HEK293 (cell line): ENCODE measurements around the gene KIF20A.

Experiments used
- CTCF ChIA-PET: fragments of 350-600 bp; formaldehyde crosslinking; extraction: SDS; loops from one replicate; lab custom pipeline; 2021; ENCODE audit warnings: antibody characterized with exemption; lab: Yijun Ruan, JAX
- POLR2A ChIA-PET: fragments of 300-600 bp; formaldehyde crosslinking; extraction: SDS; loops from one replicate; lab custom pipeline; 2020; ENCODE audit warnings: antibody characterized with exemption, inconsistent platforms; lab: Yijun Ruan, JAX
- H3K27ac ChIP-seq: fragments of 200-500 bp; sonication (Bioruptor generic); 2 replicates; pipeline ENCODE4 v1.5.1; 2014; ENCODE audit warnings: low read depth, low read length, control low read depth, inconsistent platforms; ENCODE audit errors: extremely low read depth
- H3K36me3 ChIP-seq, 2 experiments: fragments of 200-500 bp in 1 of 2; sonication (Bioruptor generic) in 1 of 2; 1 replicate in 1 of 2; 2 replicates in 1 of 2; pipeline ENCODE4 v1.5.1; 2014 to 2017; ENCODE audit warnings: inconsistent platforms in 2 of 2, low read length in 2 of 2; ENCODE audit not compliant: control insufficient read depth in 2 of 2, insufficient read depth in 1 of 2
- H3K4me1 ChIP-seq: fragments of 200-500 bp; sonication (Bioruptor generic); 2 replicates; pipeline ENCODE4 v1.5.1; 2014; ENCODE audit warnings: mild to moderate bottlenecking, low read length, inconsistent platforms; ENCODE audit not compliant: control insufficient read depth, insufficient read depth
- H3K4me3 ChIP-seq: 2 replicates; pipeline ENCODE4 v1.5.1; 2011; ENCODE audit warnings: low read depth, mild to moderate bottlenecking, control low read depth, low read length, moderate library complexity
- H3K9me3 ChIP-seq: fragments of 200-500 bp; sonication (Bioruptor generic); 2 replicates; pipeline ENCODE4 v1.5.1; 2014; ENCODE audit warnings: low read depth, low read length, inconsistent platforms; ENCODE audit not compliant: control insufficient read depth, insufficient read depth
- GFI1B ChIP-seq: fragments of 450-650 bp; formaldehyde crosslinking; IDR thresholded peaks from 2 replicates; pipeline ENCODE4 v1.5.1; 2016; ENCODE audit warnings: missing biosample characterization, missing genetic modification characterization
- GLI2 ChIP-seq: fragments of 450-650 bp; formaldehyde crosslinking; IDR thresholded peaks from 2 replicates; pipeline ENCODE4; 2017; ENCODE audit warnings: missing biosample characterization, missing genetic modification characterization, low read depth, borderline replicate concordance
- MEIS1 ChIP-seq: sonication (generic); formaldehyde crosslinking; IDR thresholded peaks from 2 replicates; pipeline ENCODE4 v1.8.1; 2022; ENCODE audit warnings: missing genetic modification reagents, mild to moderate bottlenecking, borderline replicate concordance
- MYNN ChIP-seq: fragments of 450-650 bp; formaldehyde crosslinking; IDR thresholded peaks from 2 replicates; pipeline ENCODE4 v1.5.1; 2016; ENCODE audit warnings: missing biosample characterization, missing genetic modification characterization, borderline replicate concordance
- REPIN1 ChIP-seq: fragments of 450-650 bp; formaldehyde crosslinking; IDR thresholded peaks from 2 replicates; pipeline ENCODE4 v1.5.1; 2017; ENCODE audit warnings: missing biosample characterization, missing genetic modification characterization, low read depth
- SCRT1 ChIP-seq: fragments of 450-650 bp; formaldehyde crosslinking; IDR thresholded peaks from 2 replicates; pipeline ENCODE4 v1.5.1; 2016; ENCODE audit warnings: missing biosample characterization, missing genetic modification characterization, borderline replicate concordance
- SP2 ChIP-seq: fragments of 450-650 bp; formaldehyde crosslinking; IDR thresholded peaks from 2 replicates; pipeline ENCODE4 v1.5.1; 2016; ENCODE audit warnings: missing biosample characterization, missing genetic modification characterization
- SP7 ChIP-seq: fragments of 450-650 bp; formaldehyde crosslinking; IDR thresholded peaks from 2 replicates; pipeline ENCODE4 v1.5.1; 2016; ENCODE audit warnings: missing biosample characterization, missing genetic modification characterization
- YY1 ChIP-seq: fragments of 450-650 bp; formaldehyde crosslinking; IDR thresholded peaks from 2 replicates; pipeline ENCODE4 v1.5.1; 2018; ENCODE audit warnings: missing biosample characterization, missing genetic modification characterization
- ZBTB21 ChIP-seq: fragments of 450-650 bp; formaldehyde crosslinking; IDR thresholded peaks from 2 replicates; pipeline ENCODE4 v1.5.1; 2017; ENCODE audit warnings: missing biosample characterization, missing genetic modification characterization
- ZBTB8A ChIP-seq: fragments of 450-650 bp; formaldehyde crosslinking; IDR thresholded peaks from 2 replicates; pipeline ENCODE4 v1.5.1; 2016; ENCODE audit warnings: missing biosample characterization, missing genetic modification characterization
- ZFP69B ChIP-seq: fragments of 450-650 bp; formaldehyde crosslinking; IDR thresholded peaks from 2 replicates; pipeline ENCODE4 v1.5.1; 2016; ENCODE audit warnings: missing biosample characterization, missing genetic modification characterization
- ZNF146 ChIP-seq: fragments of 450-650 bp; formaldehyde crosslinking; IDR thresholded peaks from 2 replicates; pipeline ENCODE4 v1.5.1; 2016; ENCODE audit warnings: missing biosample characterization, missing genetic modification characterization
- ZNF175 ChIP-seq: fragments of 450-650 bp; formaldehyde crosslinking; IDR thresholded peaks from 2 replicates; pipeline ENCODE4 v1.5.1; 2016; ENCODE audit warnings: missing biosample characterization, missing genetic modification characterization
- ZNF324 ChIP-seq: fragments of 450-650 bp; formaldehyde crosslinking; IDR thresholded peaks from 2 replicates; pipeline ENCODE4 v1.5.1; 2016; ENCODE audit warnings: missing biosample characterization, missing genetic modification characterization
- ZNF549 ChIP-seq: fragments of 450-650 bp; IDR thresholded peaks from 2 replicates; pipeline ENCODE4 v1.5.1; 2018; ENCODE audit warnings: missing biosample characterization, missing genetic modification characterization, mild to moderate bottlenecking, inconsistent platforms, moderate library complexity
- ZNF585B ChIP-seq: fragments of 450-650 bp; formaldehyde crosslinking; IDR thresholded peaks from 2 replicates; pipeline ENCODE4 v1.5.1; 2016; ENCODE audit warnings: missing biosample characterization, missing genetic modification characterization
- ZNF596 ChIP-seq: fragments of 450-650 bp; IDR thresholded peaks from 2 replicates; pipeline ENCODE4 v1.5.0; 2018; ENCODE audit warnings: missing biosample characterization, mild to moderate bottlenecking, missing genetic modification characterization, moderate library complexity
- ZNF624 ChIP-seq: fragments of 450-650 bp; formaldehyde crosslinking; IDR thresholded peaks from 2 replicates; pipeline ENCODE4 v1.5.1; 2017; ENCODE audit warnings: missing biosample characterization, missing genetic modification characterization
- ZNF785 ChIP-seq: fragments of 450-650 bp; formaldehyde crosslinking; IDR thresholded peaks from 2 replicates; pipeline ENCODE4 v1.5.1; 2016; ENCODE audit warnings: missing biosample characterization, missing genetic modification characterization
- ZNF791 ChIP-seq: fragments of 450-650 bp; formaldehyde crosslinking; IDR thresholded peaks from 2 replicates; pipeline ENCODE4 v1.5.1; 2016; ENCODE audit warnings: missing biosample characterization, missing genetic modification characterization
- ZNF837 ChIP-seq: fragments of 450-650 bp; formaldehyde crosslinking; IDR thresholded peaks from 2 replicates; pipeline ENCODE4 v1.5.1; 2016; ENCODE audit warnings: missing biosample characterization, missing genetic modification characterization
- TF ChIP-seq, protein P1 (sequence below): fragments of 450-650 bp; formaldehyde crosslinking; IDR thresholded peaks from 2 replicates; pipeline ENCODE4 v1.5.1; 2016; ENCODE audit warnings: missing biosample characterization, missing genetic modification characterization
- TF ChIP-seq, protein P2 (sequence below): fragments of 450-650 bp; formaldehyde crosslinking; IDR thresholded peaks from 2 replicates; pipeline ENCODE4 v1.5.1; 2017; ENCODE audit warnings: missing biosample characterization, mild to moderate bottlenecking, missing genetic modification characterization, moderate library complexity
- TF ChIP-seq, protein P3 (sequence below): fragments of 450-650 bp; formaldehyde crosslinking; IDR thresholded peaks from 2 replicates; pipeline ENCODE4 v1.5.1; 2016; ENCODE audit warnings: missing biosample characterization, missing genetic modification characterization
- TF ChIP-seq, protein P4 (sequence below): fragments of 450-650 bp; formaldehyde crosslinking; IDR thresholded peaks from 2 replicates; pipeline ENCODE4 v1.5.1; 2017; ENCODE audit warnings: missing biosample characterization, missing genetic modification characterization
- TF ChIP-seq, protein P5 (sequence below): fragments of 450-650 bp; formaldehyde crosslinking; IDR thresholded peaks from 2 replicates; pipeline ENCODE4 v1.5.1; 2016; ENCODE audit warnings: missing biosample characterization, missing genetic modification characterization

The KIF20A gene

DNA sequence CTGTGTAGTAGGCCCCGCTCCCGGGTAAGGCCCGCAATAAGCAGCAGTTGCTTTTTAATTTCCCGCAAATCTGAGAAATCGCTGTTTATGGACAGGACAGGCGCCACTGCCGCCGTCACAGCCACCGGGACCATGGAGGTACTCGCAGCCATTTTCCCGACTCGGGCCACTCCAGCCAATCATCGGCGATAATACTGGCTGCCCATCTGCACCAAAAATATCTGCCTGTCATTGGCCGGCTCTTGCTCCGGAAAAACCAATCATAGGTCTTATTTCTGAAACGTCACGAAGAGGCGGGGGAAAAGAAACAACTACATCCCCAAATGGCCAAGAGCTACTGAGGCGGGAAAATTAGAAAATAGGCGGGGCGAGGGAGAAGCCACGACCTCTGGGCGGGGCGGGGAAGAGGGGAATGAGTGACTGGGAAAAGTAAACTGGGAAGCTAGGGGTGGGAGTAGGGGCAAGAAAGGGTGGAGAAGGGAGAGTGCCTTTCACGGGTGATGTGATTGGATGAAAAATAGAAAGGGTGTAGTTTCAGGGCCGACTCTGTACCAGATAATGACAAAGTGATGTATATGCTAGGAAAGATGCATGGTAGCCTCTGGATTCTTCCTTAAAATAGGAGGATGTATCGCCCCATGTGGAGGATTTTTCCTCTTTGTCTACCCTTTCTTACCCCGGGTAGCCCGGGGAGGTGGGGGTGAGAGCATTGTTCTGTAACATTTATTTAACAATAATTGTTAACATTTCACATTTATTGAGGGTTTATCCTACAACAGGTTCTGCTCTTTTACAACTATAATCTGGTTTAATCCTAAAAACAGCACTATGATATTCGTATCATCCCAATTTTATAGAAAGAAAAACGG, 34.5 kb downstream of the KIF20A start, which contains the start of gene CDC23 (continued):
- TF ChIP-seq ZNF837 (tag by site-specific recombination) (no peak), ZFP69B (tag by site-specific recombination) (no peak), ZBTB8A (tag by site-specific recombination) (peak; percentile 79), ZNF549 (tag by site-specific recombination) (no peak), ZBTB21 (no peak), ZNF324 (tag by site-specific recombination) (no peak), ZNF785 (tag by site-specific recombination) (no peak), ZNF585B (tag by site-specific recombination) (no peak), SP2 (tag by site-specific recombination) (peak; percentile 99), GFI1B (no peak), MEIS1 (CRISPR knock-in tag) (no peak), ZNF596 (tag by site-specific recombination) (no peak), ZNF791 (tag by site-specific recombination) (no peak), SCRT1 (no peak)
- TF ChIP-seq, protein P1, sequence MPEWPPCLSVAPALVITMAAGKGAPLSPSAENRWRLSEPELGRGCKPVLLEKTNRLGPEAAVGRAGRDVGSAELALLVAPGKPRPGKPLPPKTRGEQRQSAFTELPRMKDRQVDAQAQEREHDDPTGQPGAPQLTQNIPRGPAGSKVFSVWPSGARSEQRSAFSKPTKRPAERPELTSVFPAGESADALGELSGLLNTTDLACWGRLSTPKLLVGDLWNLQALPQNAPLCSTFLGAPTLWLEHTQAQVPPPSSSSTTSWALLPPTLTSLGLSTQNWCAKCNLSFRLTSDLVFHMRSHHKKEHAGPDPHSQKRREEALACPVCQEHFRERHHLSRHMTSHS: no peak
- TF ChIP-seq, protein P2, sequence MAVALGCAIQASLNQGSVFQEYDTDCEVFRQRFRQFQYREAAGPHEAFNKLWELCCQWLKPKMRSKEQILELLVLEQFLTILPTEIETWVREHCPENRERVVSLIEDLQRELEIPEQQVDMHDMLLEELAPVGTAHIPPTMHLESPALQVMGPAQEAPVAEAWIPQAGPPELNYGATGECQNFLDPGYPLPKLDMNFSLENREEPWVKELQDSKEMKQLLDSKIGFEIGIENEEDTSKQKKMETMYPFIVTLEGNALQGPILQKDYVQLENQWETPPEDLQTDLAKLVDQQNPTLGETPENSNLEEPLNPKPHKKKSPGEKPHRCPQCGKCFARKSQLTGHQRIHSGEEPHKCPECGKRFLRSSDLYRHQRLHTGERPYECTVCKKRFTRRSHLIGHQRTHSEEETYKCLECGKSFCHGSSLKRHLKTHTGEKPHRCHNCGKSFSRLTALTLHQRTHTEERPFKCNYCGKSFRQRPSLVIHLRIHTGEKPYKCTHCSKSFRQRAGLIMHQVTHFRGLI: no peak; the same call in 1 of the 2 replicates
- TF ChIP-seq, protein P3, sequence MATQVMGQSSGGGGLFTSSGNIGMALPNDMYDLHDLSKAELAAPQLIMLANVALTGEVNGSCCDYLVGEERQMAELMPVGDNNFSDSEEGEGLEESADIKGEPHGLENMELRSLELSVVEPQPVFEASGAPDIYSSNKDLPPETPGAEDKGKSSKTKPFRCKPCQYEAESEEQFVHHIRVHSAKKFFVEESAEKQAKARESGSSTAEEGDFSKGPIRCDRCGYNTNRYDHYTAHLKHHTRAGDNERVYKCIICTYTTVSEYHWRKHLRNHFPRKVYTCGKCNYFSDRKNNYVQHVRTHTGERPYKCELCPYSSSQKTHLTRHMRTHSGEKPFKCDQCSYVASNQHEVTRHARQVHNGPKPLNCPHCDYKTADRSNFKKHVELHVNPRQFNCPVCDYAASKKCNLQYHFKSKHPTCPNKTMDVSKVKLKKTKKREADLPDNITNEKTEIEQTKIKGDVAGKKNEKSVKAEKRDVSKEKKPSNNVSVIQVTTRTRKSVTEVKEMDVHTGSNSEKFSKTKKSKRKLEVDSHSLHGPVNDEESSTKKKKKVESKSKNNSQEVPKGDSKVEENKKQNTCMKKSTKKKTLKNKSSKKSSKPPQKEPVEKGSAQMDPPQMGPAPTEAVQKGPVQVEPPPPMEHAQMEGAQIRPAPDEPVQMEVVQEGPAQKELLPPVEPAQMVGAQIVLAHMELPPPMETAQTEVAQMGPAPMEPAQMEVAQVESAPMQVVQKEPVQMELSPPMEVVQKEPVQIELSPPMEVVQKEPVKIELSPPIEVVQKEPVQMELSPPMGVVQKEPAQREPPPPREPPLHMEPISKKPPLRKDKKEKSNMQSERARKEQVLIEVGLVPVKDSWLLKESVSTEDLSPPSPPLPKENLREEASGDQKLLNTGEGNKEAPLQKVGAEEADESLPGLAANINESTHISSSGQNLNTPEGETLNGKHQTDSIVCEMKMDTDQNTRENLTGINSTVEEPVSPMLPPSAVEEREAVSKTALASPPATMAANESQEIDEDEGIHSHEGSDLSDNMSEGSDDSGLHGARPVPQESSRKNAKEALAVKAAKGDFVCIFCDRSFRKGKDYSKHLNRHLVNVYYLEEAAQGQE (tag by site-specific recombination): no peak
- TF ChIP-seq, all 188 proteins: peak for 45

DNA sequence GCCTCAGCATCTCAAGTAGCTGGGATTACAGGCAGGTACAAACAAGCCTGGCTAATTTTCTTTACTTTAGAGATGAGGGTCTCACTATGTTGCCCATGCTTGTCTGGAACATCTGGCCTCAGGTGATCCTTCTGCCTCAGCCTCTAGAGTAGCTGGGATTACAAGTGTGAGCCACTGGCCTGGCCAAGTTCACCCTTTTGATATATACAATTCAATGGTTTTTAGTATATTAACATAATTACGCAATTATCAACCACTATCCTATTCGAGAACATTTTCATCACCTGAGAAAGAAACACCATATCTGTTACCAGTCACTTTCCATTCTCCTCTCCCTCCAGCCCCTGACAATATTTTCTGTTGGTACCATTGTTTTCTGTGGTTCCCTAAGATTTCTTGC, 37.9 kb downstream of the KIF20A start:
- no peaks in the 10 kb centered on the region for H3K9me3 ChIP-seq
- 0 out of 3 replicates have a peak, but pooled peaks cover 0 to 4% of the 10 kb centered on the region in 2 experiments for H3K36me3 ChIP-seq
- H3K4me1 ChIP-seq: peaks cover 6% of the 10 kb centered on the region; the same call in 1 of the 2 replicates
- ChIA-PET POLR2A (no interaction called here), CTCF (interaction anchor here (1.0 to 1.3 kb wide), 3 partner anchors 59 to 137 kb away, joined by 3 to 4 read pairs (median 4); no protein-coding TSS in a partner anchor)
- H3K27ac ChIP-seq: no peak overlapping the region
- H3K4me3 ChIP-seq: no peak overlapping the region
- no peak for TF ChIP-seq MYNN (tag by site-specific recombination)
- no peak for TF ChIP-seq ZNF175 (tag by site-specific recombination)
- TF ChIP-seq ZNF791 (tag by site-specific recombination): no peak
- no peak for TF ChIP-seq YY1 (tag by site-specific recombination)
- TF ChIP-seq ZNF146 (tag by site-specific recombination): no peak
- no peak for TF ChIP-seq GLI2 (tag by site-specific recombination)
- no peak for TF ChIP-seq REPIN1 (tag by site-specific recombination)
- TF ChIP-seq, protein P4, sequence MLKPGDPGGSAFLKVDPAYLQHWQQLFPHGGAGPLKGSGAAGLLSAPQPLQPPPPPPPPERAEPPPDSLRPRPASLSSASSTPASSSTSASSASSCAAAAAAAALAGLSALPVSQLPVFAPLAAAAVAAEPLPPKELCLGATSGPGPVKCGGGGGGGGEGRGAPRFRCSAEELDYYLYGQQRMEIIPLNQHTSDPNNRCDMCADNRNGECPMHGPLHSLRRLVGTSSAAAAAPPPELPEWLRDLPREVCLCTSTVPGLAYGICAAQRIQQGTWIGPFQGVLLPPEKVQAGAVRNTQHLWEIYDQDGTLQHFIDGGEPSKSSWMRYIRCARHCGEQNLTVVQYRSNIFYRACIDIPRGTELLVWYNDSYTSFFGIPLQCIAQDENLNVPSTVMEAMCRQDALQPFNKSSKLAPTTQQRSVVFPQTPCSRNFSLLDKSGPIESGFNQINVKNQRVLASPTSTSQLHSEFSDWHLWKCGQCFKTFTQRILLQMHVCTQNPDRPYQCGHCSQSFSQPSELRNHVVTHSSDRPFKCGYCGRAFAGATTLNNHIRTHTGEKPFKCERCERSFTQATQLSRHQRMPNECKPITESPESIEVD (tag by site-specific recombination): no peak
- no peak for TF ChIP-seq ZNF624
- TF ChIP-seq, protein P5, sequence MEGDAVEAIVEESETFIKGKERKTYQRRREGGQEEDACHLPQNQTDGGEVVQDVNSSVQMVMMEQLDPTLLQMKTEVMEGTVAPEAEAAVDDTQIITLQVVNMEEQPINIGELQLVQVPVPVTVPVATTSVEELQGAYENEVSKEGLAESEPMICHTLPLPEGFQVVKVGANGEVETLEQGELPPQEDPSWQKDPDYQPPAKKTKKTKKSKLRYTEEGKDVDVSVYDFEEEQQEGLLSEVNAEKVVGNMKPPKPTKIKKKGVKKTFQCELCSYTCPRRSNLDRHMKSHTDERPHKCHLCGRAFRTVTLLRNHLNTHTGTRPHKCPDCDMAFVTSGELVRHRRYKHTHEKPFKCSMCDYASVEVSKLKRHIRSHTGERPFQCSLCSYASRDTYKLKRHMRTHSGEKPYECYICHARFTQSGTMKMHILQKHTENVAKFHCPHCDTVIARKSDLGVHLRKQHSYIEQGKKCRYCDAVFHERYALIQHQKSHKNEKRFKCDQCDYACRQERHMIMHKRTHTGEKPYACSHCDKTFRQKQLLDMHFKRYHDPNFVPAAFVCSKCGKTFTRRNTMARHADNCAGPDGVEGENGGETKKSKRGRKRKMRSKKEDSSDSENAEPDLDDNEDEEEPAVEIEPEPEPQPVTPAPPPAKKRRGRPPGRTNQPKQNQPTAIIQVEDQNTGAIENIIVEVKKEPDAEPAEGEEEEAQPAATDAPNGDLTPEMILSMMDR (tag by site-specific recombination): no peak
- no peak for TF ChIP-seq SP7
